Right hindlimb (tissue), 1 donor: ENCODE data around the gene CUX1.

Experiments used
- DNase-seq: peaks from one replicate; pipeline ENCODE4 v3.0.0-alpha.2; 2018

Gene CUX1

GRCh38 chr7:102082693-102083368 is 265.4 kb downstream of the CUX1 start:
- DNase-seq = no peak

DNA sequence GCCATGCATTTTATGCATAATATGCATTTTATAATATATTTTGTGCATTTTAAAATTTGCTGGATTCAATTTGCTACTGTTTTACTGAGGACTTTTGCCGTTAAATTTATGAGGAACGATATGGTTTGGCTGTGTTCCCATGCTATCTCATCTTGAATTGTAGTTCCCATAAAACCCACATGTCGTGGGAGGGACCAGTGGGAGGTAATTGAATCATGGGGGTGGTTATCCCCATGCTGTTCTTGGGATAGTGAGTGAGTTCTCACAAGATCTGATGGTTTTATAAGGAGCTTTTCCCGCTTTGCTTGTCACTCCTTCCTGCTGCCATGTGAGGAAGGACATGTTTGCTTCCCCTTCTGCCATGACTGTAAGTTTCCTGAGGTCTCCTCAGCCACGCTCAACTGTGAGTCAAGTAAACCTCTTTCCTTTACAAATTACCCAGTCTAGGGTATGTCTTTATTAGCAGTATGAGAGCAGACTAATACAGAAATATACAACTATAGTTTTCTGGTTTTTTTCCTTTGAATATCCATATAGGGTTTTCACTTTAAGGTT is 267.9 kb downstream of the CUX1 start:
- DNase-seq = no peak

DNA sequence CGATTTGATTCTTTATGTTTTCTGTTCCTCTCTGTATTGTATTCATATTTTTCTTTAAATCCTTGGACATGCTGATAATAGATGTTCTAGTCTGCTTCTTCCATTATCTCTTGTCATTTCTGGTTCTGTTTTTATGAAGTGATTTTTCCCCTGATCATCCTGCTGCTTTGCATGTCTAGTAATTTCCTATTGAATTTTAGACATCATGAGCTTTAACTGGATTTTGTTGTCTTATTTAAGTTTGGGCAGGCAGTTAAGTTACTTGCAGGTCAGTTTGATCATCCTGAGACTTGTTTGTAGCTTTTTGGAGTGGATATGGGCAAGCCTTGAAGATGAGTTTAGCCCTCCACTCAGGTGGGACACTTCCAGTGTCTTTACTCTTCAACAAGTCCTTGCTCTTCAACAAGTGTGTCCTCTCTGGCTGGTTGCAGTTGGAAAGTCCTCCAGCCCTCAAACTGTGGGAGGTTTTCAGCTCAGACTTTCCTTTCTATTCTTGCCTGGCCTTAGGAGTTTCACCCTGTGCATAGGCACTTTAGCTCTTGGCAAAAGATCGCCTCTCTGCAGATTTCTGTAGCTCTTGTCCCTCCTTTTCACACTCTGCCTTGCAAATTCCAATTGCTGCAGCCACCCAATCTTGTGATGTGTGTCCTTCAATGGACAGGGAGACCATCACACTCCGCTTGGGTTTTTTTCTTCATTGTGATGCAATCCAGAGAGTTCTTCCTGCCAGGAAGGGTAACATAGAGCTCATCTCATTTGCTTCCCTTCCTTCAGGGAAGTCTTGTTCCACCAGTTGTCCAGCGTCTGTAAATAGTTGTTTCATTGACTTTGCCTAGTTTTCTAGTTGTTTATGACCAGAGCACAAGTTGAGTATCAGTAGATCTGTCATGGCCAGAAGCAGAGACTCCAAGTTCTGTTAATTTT is 272.0 kb downstream of the CUX1 start:
- DNase-seq = no peak

GRCh38 chr7:102093599-102094315 is 276.3 kb downstream of the CUX1 start:
- DNase-seq = no peak

DNA sequence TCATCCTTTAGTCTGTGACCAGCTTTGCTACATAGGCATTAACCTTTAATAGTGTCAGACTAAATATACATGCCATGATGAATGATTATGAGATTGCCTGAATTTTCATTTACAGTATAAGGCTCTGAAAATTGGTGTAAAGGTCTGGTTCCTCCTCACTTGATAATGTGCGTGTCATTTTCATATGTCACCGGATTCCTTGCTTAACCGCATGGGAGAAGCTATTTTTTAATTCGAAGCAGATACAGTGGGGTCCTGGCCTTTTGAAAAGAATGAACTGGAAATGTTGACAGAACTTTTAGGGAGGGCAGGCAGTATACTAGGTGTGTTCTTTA is 276.9 kb downstream of the CUX1 start:
- no peak for DNase-seq

DNA sequence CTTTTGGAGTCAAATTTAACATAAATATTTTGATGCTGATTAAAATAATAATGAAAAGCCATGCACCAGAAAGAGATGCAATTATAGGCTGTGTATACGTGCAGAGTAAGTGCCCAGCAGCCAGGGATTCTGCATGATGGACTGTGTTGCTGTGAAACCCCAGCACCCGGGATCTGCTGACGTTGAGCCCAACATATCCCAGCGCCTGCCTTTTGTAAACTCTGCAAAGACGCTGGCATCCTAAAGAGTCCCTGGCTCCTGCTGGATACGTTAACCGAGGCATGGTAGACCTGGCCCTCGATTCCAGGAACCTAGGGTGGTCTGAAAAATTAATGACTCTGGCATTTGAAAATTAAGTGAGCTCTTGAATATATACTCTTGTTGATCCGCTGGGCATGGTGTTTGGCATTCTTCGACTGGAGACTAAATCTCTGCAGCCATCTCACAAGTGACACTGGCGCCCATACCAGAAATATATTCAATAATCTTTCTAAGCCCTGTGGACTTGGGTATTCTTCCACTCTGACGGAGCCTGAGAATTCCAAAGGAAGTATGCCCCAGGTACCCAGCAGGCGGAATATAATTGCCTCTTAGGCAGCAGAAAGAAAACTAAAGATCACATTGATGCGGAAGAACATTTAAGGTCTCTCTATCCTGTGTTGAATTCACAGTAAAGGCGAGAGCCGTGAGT is 278.0 kb downstream of the CUX1 start:
- DNase-seq = no peak

DNA sequence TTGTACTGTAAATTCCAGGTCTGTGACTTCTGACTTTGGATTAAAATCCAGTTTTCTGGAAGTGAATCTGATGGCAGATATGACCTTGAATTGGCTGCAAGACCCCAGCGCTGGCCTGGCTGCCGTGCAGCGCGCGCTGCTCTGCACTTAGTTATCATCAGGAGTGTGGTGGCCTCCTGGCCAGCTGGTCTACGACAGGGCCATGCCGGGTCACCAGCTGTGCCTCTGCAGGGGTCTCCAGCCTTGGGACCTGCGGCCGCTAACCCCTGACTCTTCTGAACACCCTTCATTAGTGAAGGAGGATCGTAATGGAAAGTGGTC is 278.5 kb downstream of the CUX1 start:
- no peak for DNase-seq

DNA sequence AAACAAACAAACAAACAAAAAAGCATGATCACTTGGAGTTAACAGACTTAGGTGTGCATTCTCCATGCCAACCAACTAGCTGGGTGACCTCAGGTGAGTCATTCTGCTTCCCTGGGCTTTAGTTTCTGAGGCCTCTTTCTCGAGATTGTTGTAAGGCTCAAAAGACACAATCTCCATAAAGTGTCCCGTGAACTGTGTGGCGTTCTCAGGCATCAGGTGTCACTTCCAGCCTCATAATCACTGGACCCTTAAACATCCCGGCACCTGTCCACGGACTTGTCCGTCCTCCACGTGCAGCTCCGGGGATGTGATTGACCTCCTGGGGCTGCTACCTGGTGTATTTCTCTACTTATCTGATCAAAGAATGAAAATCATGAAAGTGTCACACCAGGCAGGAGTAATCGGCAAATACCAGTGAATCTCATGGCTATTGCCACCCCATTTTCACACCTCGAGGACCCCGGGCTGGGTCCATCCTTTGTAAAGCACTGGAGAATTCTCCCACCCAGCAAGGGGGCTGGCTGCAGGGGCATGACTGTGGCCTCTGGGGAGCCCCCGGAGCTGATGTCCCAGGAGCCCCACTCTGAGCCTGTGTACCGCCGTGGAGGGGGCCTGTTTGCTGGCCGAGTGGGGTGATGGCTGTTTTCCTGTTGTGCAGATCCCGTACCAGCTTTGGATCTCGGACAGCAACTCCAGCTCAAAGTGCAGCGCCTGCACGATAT is 279.4 kb downstream of the CUX1 start:
- no peak for DNase-seq

DNA sequence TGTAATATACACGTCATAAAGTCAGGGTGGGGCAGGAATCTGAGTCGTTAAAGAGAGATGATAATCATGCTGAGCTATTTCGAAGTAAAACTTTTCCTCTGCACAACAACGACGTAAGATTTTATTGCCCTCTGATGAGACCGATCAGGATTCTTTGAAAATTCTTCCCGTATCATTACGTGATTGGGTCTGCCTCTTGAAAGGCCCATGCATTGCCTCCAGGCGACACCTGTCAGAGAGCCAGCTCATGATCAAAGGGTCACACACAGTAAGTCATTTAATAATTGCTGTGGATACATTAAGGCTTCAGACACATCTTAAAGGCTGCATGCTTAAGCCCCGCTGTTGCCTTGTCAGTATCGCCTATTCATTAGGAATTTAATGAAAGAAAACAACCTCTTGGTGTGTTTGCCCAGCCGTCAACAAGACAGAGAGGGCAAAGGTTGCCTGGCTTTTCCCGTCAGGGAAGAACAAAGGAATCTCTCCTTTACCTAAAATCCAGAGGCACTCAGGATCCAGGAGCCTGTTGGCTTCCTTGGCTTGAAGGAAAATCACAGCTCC is 280.3 kb downstream of the CUX1 start:
- no peak for DNase-seq

- DNase-seq = no peak
Observed at GRCh38 chr7:102098986-102099385, 281.6 kb downstream of the CUX1 start.

DNA sequence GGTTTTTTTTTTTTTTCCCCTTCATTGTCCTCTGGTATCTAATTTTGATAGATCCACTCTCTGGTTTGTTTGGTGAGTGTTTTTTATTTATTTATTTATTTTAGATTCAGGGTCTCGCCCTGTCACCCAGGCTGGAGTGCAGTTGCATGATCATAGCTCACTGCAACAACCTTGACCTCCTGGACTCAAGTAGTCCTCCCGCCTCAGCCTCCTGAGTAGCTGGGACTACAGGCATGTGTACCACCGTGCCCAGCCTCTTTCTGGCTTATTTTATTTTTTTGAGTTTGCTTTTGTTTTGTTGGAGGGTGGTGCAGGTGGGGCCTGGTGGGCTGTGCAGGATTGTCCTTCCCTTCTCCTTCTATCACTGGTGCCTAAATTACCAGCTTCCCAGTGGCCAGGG is 282.0 kb downstream of the CUX1 start:
- no peak for DNase-seq

DNA sequence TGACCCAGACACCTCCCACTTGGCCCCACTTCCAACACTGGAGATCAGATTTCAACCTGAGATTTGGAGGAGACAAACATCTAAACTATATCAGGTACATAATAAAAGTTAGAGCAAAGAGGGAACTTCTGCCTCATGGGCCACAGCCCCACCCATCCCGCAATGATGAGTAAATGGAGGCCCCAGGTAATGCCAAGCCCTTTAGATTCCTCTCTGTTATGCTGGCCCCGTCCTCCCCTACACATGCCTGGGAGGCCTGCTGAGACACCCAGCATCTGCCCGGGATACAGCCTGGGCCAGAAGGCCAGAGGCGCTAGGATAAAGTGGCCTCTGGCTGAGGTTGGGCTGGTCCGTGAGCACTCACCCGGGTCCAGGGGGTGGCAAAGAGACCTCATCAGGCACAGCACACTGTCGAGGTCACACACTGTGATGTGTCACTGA is 283.7 kb downstream of the CUX1 start:
- no peak for DNase-seq

- no peak for DNase-seq
Observed at GRCh38 chr7:102101926-102102325, 284.5 kb downstream of the CUX1 start.

DNA sequence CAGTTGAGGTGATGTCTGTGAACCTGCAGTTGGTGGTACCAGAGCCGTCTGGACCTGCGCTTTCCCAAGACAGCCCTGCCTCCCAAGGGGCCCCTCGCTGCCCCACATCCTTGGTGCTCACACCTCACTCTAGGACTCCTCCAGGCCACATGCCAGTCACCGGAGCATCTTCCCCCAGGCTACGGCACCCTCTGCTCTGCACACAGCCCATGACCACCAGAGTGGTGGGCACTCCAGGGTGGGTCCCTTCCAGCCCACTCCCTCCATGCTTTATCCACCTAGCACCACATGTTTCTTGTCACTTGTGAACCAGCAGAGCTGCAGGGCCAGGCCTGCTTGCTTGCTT is 285.6 kb downstream of the CUX1 start:
- peak; percentile 13 for DNase-seq

GRCh38 chr7:102104245-102104644 is 286.8 kb downstream of the CUX1 start:
- DNase-seq = no peak

DNA sequence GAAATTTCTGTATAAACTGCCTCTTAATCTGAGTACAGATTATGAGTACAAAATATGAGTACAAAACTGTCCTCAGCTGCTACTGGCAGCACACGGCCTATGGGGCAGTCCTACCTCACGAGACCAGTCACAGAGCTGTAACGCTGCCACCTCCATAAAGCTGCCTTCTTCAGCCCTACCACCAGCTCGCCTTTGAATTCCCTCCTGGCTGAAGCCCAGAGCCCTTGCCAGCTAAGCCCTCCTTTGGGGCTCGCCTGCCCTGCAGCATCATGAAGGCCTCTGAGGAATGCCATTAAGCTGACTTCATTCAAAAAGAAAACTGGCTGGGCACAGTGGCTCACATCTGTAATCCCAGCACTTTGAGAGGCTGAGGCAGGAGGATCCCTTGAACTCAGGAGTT is 289.2 kb downstream of the CUX1 start:
- no peak for DNase-seq

DNA sequence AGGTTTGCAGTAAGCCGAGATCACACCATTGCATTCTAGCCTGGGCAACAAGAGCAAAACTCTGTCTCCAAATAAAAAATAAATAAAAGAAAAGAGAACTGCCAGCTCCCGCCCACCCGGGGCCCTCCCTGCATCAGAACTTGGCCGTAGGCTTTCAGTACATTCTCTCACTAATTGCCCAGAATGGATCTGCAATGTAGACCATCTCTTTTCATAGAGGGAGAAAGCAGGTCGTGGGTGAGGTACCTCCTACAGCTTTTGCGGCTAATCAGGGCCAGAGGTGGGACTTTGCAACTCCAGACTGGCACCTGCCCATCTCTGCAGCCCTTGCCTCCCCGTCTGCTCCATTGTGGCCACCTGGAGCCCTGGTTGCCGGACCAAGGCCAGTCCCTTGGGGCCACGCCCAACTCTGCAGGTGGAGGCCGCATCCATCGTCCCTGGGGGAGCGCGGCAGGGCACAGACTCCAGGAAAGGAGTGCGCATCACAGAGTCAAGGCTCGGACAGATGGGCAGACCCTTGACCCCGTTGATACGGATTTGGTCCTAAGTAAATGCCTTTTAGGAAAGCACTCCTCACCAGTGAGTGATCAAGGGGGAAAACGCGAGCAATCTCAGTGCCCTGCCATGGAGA is 290.2 kb downstream of the CUX1 start:
- DNase-seq = no peak

- peak; percentile 29 for DNase-seq
Observed at GRCh38 chr7:102111061-102112041, 293.9 kb downstream of the CUX1 start.

DNA sequence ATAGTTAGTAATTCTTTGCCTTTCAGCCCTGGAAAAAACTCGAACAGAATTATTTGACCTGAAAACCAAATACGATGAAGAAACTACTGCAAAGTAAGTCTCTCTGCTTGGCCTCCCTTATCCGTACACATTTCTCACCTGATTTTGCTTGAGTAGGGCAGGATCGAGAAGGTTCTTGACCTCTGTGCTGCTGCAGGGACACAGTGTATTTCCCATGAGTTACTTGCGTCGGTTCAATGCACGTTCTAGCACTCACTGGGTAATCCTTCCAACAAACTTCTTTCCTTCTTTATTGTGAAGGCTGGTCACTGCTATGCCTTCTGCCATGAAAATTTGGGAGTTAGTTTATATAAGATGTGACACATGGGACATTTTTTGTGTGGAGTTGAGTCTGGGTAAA is 297.8 kb downstream of the CUX1 start:
- no peak for DNase-seq

DNA sequence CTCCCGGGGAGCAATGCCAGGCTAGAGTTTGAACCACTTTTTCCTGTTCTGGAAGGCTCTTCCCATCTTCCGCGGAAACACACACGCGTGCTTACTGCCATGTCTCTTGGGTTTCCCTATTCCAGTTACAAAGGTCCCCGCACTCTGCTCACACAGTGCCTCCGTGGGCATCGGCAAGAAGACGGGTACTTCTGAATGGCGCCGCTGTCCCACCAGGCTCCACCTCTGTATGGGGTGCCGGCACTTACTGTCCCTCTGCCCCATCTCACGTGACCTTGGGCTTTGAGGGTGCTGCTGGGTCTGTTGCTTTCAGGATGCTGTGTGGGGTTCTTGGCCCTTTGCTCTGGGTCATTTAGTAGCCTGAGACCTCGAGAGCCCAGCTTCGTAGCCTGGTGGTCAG is 298.5 kb downstream of the CUX1 start:
- no peak for DNase-seq
